GM18520 (cell line): ENCODE results near the gene ADAMTS17.

Source experiments
- ATAC-seq: cut with Tn5 transposase; IDR thresholded peaks from one replicate; pipeline ENCODE4 v1.9.1; 2021; ENCODE audit not compliant: unreplicated experiment

The ADAMTS17 gene

DNA sequence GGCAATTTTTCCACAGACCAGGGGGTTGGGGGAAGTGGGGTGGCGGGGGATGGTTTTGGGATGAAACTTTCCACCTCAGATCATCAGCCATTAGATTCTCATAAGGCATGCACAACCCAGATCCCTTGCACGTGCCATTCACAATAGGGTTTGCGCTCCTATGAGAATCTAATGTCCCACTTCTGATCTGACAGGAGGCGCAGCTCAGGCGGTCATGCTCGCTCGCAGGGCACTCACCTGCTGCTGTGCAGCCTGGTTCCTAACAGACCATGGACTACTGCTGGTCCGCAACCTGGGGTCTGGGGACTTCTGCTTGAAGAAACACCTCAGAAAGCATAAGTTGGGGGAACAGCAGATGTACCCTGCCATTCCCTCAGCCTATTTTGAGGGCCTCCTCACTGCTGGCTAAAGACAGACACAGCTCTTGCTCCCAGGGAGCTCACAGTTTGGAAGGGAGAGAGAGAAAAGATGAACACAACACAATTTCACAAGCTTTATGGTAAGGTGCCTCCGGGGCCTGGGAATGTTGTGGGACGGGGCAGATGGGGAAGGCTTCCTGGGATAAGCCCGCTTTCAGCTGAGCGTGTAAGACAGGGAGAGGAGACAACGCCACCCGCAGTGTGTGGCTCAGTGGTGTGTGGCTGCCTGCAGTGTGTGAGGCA, 285.2 kb downstream of the ADAMTS17 start:
- no peak for ATAC-seq

DNA sequence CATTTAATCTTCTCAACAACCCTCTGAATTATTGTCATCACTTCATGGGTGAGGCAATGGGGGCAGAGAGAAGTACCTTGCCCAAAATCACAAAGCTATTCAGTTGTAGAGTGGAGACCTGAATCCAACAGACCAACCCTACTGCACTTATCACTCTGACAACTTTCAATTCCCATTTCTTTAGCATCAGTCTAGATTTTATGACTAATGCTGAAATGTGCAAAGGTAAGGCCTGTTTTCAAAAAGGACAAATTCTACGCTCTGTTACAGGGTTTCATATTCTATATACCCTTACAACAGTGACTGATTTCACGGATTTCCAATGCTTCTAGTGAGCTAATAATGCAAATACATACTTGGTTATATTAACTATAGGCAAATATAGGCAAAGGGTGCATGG, 286.0 kb downstream of the ADAMTS17 start:
- ATAC-seq = no peak

DNA sequence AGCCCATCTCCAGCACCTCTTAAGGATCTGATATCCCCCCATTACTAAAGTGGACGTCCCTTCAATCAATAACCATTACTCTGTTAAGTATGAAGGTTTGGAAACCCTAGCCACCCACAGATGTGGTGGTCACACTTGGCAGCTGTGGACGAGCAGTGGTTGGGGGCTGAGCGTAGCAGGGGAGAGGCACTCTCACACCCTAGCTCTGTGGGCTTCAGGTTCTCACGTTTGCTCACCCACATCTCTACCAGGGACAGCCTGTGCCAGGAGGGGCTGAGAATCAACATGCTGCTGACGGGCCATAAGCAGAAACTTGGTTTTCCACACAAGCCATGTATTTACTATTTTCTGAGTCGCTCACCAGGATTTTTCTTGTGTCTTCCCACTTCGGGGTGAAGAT, 287.2 kb downstream of the ADAMTS17 start:
- ATAC-seq = no peak

DNA sequence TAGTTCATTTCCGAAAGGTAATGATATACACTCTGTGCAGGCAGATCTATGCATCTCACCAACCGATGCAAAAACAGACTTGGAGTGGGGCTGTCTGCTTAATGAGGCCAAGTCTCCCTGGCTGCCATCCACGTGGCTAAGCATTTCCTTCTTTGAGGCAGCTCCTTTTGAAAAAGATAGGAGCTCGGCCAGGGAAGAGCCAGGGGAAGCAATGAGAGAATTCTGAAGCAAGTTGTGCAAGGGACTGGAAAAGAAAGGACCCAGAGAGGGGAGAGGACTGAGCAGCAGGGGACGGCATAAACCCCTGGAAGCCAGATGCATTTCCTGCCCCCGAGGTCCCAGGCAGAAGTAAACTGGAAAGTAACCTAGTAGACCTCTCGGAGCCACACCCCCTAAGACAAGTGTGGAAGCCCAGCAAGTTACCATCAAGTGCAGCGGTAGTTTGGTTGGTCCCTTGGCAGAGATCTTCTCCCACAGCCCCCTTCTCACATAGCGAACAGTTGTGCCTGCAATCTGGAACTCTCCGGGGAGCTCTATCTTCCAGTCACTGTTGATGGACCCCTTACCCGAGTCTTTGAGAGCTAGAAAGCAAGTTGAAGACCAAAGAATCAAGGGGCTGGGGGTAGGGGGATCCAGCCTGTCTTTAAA, 288.2 kb downstream of the ADAMTS17 start:
- no peak for ATAC-seq

DNA sequence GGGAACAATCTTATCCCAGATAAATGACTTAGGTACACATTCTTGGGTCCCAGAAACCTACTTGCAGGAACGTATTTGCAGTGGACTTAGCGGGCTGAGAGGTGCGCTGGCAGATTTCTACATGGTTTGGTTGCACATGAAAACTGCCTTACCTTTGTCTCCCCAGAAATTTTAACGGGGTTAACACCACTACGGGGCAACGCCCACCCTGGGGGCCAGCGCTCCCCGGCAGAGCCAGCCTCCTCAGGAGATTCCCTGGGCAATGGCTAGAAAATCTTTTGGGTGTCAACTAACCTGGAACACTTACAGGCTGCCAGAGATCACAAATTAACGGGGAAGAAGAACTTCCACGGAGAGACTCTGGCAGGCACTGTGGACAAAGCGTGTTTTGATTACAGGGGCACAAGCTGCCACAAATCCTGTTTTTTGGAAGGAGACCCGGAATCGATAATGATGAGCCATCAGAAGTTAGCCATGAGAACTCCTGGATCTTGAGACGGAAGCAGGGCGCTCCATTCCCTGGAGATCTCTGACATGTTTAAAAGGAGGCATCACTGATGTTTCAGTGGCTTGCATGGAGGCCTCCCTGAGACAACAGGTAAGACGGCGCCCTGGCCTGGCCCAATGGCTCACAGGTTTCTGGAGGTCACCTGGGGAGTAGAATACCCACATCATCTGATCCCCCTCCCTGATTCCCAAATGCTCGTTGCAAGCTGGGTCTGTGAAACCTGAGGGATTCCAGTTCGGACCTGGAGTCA, 288.9 kb downstream of the ADAMTS17 start:
- no peak for ATAC-seq

DNA sequence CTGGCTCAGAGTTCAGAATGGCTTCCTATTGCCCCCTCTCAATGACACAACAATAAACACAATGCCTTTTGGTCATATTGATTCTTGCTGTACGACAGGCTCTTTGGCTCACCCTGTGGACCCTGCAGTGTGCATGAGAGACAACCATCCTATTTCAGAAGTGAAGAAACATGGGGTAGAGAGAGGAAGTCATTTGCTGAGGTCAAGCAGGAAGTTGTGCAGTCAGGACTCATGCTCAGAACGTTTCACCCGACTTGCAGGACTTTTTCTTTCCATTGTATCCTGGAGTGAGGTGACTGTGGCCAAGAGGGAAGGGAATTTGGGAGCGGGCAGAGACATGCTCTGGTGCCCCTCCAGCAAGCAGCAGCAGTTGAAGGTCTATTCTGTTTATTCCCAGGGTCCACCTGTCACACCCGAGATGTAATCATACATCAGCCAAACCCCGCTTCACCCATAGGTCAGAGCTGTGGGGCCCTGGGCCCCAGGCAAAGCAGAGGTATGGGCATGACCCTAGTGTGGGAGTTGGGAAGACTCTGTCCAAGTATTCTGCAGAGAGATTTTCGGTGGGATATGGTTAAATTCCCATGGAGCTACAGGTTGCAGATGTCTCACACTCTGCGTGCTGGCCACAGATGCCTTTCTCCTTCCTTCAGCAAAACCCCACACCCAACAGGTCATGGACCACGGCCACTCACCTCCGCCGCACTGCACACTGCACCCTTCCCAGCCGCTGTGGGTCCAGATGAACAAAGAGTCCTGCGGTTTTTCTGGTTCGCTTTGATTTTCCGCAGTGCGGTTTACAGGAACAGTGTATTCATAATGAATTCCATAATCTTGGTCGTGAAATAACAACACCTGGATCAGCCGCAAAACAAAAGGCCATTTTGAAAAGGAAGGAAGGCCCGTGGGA, 290.6 kb downstream of the ADAMTS17 start:
- no peak for ATAC-seq

DNA sequence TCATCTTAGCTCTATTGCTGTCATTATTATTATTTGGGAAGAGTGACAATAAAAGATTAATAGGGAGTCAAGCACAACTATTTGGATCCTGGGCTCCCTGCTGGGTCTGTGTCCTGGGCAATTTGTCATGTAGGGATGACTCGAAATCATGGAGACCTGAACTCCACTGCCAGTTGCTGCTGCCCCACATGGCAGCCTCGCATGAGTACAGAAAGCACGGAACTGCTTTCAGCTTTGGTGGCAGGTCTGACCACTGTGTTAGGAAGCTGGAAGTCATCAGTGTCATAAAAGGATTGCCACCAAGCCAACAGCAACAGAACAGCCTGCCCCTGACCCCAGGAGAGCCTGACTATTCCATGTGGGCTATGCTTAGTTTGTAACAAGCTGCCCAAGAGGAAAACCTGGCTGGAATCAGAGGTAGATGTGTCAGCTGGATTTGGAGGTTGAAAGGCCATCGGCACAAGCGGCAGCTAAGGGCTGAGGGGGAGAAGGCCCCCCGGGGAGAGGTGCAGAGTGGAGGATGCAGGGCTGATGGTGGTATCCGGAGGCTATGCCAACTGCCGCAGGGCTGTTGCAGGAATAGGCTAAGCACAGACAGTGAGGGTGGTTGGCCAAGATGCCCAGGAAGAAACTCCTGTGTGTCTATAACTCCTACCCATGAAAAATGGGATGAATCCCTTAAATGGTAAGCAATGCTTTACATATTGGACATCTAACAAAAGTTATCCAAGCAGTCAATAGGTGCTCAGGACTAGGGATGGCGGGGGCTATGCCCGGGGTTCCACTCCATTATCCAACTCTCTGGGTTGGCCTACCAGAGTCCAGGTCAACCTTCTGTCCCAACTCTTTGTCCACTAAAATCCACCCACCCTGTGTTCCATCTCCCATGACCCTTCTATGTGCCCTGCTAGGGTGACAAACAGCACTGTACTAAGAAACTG, 291.6 kb downstream of the ADAMTS17 start:
- no peak for ATAC-seq

DNA sequence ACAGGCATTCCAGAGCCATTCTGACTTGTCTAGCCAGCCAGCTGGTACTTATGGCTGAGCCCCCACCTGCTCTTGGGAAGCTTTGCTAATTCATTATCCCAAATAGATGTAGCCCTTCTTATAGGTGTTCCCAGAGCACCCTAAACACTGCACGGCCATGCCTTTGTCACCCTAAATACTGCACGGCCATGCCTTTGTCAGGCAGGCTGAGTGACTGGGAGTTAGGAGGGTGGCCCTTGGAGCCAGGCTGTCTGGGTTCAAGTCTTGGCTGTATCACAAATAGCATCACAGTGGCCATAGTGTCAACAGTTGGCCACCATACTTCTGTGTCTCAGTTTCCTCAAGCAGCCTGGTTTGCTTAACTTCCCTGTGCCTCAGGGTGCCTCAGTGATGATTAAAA, 292.3 kb downstream of the ADAMTS17 start:
- no peak for ATAC-seq

DNA sequence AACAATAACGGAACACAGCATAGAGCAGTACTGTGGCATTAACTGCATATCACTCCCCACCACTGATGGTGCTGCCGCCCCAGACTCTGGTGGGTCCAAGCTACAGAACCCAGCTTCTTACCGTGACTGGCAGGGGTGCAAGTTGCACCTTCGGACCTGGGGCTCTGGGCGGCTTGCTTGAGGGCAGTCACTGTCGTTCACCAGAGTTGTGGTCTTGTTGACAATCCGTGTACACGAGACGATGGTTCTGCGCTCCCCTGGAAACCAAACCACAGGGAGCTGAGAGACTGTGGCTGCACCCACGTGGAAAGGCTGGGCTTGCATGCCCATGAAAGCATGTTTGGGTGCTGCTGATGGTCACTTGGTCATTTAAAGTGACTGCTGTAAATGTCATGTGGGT, 293.0 kb downstream of the ADAMTS17 start:
- no peak for ATAC-seq

DNA sequence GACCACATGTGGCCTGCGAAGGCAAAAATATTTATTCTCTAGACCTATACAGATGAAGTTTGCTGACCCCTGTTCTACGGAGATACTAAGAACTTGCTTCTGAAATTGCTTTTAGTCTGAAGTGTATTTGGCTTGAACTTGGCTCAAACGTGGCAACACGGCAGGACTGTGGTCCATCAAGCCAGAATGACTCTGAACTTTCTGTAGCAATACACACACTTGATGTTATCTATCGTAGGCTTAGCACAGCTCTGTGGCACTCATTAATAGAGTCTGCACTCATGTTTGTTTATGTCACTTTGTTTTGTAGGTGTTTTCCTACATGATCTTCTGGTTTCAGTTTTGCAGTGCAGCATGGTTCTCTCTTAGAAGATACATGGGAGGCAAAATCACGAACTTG, 298.1 kb downstream of the ADAMTS17 start:
- ATAC-seq = no peak

DNA sequence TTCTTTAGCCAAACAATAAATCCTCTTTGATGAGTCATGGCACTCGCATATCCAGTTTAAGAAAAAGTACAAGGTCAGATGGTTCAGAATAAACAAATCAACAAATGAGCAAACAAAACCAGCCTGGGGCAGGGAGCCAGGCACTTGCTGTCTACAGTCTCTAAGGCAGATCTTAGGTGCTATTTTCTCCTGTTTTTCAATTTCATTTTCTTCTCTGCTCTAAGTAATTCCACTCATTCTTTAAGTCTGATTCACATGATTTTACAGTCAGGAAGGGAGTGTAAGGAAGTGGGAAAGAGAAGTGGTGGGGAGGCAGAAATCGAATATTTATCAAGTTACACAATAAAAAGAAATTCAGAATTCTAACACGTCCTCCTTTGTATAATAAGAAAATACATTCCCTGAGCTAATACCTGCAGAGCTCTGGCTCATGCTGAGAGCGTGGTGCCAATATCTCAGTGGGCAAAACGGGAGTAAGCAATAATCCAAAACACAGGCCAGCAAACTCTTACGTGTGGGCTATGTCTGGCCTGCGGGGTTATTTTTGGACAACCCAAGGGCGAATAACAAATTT, 298.6 kb downstream of the ADAMTS17 start:
- ATAC-seq = no peak

DNA sequence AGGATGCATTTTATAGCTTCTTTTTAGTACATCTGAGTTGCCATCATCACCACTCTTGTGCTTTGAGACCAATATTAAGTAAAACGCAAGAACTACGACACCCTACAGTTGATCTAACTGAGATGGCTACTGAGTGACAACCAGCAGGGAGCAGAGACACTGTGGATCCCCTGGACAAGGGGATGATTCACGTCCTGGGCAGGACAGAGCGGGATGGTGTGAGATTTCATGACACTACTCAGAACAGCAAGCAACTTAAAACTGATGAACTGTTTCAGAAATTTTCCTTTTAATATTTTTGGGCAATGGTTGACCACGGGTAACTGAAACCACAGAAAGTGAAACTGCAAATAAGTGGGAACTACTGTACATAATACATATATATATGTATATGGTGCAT, 299.2 kb downstream of the ADAMTS17 start:
- no peak for ATAC-seq

DNA sequence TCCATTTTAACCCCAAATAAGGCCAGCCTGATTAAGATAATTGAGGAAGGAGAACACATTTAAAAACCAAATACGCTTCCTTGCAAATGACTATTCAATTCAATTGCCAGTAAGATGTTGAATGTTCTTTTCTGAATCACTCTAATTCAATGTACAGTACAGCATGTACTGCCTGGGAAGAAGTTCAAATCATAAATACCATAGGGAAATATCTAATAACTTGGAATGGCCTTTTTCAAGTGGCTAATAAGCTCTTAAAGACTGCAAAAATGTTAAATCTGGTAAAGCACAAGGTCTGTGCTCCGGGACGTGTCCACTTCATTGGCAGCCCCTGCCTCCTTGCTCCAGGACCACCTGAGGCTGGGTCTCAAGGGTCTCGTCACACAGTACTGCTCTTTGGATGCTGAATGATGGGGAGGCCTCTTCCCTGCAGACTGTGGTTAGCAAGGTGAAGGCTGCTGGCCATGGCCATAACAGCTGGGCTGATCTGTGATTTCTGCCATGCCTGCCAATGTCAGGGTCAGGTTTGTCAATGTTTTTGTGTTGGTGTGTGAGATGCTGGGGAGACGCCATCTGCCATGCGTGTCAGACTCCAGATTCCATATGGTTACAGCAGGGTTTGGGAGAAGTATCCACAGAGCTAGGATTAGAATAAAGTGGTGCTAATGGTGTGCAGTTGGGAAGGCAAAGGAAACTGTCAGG, 300.5 kb downstream of the ADAMTS17 start:
- no peak for ATAC-seq

DNA sequence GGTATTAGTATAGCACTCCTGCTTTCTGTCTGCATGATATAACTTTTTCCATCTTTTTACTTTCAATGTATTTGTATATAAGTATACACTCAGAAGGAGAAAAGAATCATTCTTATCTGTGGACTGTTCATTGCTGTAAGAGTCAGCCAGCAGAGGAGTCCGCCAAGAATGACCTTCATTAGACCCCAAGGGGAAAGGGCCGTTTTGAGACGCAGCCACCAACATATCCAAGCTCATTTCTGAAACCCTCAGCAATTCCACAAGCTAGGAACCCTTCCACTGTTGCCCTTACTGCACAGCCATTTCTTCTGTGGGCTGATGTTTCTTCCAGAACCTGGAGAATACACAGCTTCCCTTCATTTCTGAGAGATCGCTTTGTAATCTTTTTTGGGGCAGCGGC, 301.8 kb downstream of the ADAMTS17 start:
- no peak for ATAC-seq

DNA sequence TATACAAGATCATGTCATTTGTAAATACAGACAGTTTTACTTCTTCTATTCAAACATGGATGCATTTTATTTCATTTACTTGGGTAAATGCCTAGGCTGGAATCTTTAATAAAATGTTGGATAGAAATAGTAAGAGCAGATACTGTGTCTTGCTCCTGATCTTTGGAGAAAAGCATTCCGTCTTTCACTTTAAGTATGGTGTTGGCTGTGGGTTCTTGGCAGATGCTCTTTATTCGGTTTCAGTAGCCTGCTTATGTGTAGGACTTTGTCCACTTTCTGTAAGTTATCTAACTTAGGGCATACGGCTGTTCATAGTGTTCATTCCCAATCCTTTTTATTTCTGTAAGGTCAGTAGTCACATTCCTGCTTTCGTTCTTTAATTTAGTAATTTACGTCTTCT, 303.0 kb downstream of the ADAMTS17 start:
- no peak for ATAC-seq

DNA sequence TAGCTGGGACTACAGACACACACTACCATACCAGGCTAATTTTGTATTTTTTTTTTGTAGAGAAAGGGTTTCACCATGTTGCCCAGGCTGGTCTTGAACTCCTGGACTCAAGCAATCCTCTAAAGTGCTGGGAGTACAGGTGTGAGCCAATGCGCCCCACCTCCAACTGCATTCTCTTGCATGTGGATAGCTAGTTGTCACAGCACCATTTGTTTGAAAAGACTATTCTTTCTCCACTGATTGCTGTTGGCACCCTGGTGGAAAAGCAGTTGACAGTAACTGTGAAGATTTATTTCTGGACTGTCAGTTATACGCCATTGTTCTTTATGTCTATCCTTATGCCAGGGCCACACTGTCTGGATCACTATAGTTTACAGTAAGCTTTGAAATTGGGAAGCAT, 303.9 kb downstream of the ADAMTS17 start:
- no peak for ATAC-seq

DNA sequence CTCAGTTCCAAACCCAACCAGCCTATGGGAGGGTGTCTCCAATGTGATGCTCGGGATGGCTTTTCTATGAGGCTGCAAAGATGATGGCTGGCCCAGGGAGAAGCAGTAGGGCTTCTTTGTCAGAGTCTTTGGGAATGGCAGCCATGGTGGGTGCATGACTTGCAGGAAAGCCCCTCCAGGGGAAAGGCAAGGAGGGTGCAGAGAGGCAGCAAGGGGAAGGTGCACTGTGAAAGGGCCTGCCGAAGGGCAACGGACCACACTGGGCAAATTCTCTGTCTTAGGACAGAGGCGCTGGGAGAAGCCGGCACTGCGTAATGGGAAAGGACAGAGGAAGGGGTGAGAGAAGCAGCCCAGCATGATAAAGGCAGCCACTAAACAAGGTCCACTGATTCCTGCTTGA, 305.8 kb downstream of the ADAMTS17 start:
- no peak for ATAC-seq

DNA sequence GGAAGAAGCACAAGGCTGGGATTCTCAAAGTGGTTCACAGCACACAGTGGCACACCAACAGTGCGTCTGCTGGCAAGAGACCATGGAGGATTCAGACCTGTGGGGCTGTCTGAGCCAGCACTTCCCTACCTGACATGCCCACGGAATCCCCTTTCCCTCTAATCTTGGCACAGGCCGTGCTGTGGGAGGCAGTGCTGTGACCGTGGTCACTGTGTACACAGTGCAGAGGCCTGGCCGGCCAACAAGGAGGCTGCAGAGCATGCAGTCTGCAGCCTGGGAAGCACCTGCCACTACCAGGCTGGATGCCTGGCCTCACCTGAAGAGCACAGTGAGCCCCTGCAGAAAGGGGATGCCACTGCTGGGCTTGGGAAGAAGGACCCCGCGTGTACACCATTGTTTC, 307.6 kb downstream of the ADAMTS17 start:
- ATAC-seq = no peak

DNA sequence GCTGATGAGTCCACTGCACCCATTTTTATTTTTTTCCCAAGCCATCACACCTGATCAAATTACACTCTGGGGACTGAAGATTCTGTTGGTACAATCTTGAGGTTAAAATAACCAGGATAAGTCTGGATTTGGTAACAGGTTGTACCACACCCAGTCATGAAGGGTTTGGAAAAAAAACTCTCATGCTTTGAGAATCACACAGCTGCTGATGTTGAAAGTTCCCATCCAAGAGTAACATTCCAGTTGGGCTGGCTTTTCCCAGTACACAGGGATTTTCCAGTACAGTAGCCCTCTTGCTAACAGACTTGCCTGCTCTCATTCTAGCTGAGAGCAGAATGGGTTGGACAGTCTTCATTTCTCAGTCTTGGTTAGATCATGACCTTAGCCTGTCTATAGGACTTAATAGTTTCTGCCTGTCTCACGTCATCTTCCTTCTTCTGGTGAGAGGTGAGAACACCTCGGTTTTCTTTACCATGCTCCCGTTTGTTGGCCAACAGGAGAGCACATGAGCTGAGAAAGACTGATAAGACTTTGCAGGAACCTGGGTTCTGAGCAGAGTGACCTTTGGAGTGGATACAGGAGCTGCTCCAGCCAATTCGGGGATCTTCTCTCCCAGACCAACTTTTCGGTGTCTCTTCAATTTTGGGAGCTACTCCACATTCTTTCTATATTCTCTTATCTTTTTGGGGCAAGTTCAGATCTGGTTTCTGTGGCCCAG, 308.5 kb downstream of the ADAMTS17 start:
- ATAC-seq = no peak
